GM21526 (cell line): Measurements from ENCODE around the gene NCKAP5.

Experiments used
- ATAC-seq: cut with Tn5 transposase; IDR thresholded peaks from one replicate; pipeline ENCODE4 v1.9.1; 2021; ENCODE audit warnings: moderate library complexity; ENCODE audit not compliant: unreplicated experiment, low FRiP score

Gene NCKAP5

GRCh38 chr2:132668987-132669907 lies 899.0 kb downstream of the NCKAP5 start:
- no peak for ATAC-seq

GRCh38 chr2:132668189-132668823 lies 900.0 kb downstream of the NCKAP5 start:
- no peak for ATAC-seq

- ATAC-seq: no peak
Measured at GRCh38 chr2:132667706-132668105, 900.6 kb downstream of the NCKAP5 start.

GRCh38 chr2:132665401-132666140 lies 902.7 kb downstream of the NCKAP5 start:
- no peak for ATAC-seq

- no peak for ATAC-seq
Measured at GRCh38 chr2:132664096-132664495, 904.2 kb downstream of the NCKAP5 start.

GRCh38 chr2:132662732-132663131 lies 905.5 kb downstream of the NCKAP5 start:
- no peak for ATAC-seq

GRCh38 chr2:132659331-132659730 lies 908.9 kb downstream of the NCKAP5 start:
- ATAC-seq: no peak

- no peak for ATAC-seq
Measured at GRCh38 chr2:132656266-132656975, 911.8 kb downstream of the NCKAP5 start.

GRCh38 chr2:132654968-132655367 lies 913.3 kb downstream of the NCKAP5 start:
- no peak for ATAC-seq

GRCh38 chr2:132654335-132654734 lies 913.9 kb downstream of the NCKAP5 start:
- ATAC-seq: no peak

GRCh38 chr2:132652474-132652873 lies 915.8 kb downstream of the NCKAP5 start:
- ATAC-seq: no peak

- no peak for ATAC-seq
Measured at GRCh38 chr2:132651115-132652045, 916.9 kb downstream of the NCKAP5 start.

GRCh38 chr2:132646540-132647108 lies 921.6 kb downstream of the NCKAP5 start:
- no peak for ATAC-seq

GRCh38 chr2:132645722-132646539 lies 922.3 kb downstream of the NCKAP5 start:
- ATAC-seq: peak; percentile 59

- ATAC-seq: peak; percentile 62
Measured at GRCh38 chr2:132645176-132645575, 923.1 kb downstream of the NCKAP5 start.

GRCh38 chr2:132642415-132642814 lies 925.8 kb downstream of the NCKAP5 start:
- no peak for ATAC-seq

- ATAC-seq: no peak
Measured at GRCh38 chr2:132641819-132642218, 926.4 kb downstream of the NCKAP5 start.

- no peak for ATAC-seq
Measured at GRCh38 chr2:132640116-132640515, 928.1 kb downstream of the NCKAP5 start.
